ELF-1 (cell line): ENCODE data around the gene ZMIZ1.
"Not testable (repeated sequence)": the region's sequence is repeated elsewhere in the genome, so short reads cannot be mapped to it uniquely, and the experiment has no call there.

ENCODE experiments used
- DNase-seq: peaks from one replicate; pipeline ENCODE4 v3.0.0-alpha.2; 2016; ENCODE audit warnings: low read depth, low spot score

Gene ZMIZ1

GRCh38 chr10:79029478-79030390, 39.0 kb upstream of the ZMIZ1 start:
- DNase-seq = no peak

GRCh38 chr10:79030705-79031104, 38.1 kb upstream of the ZMIZ1 start:
- DNase-seq = no peak

- DNase-seq = no peak
Measured at GRCh38 chr10:79031723-79032122, 37.0 kb upstream of the ZMIZ1 start.

- DNase-seq = no peak
Measured at GRCh38 chr10:79034271-79034876, 34.4 kb upstream of the ZMIZ1 start.

- not testable (repeated sequence) for DNase-seq
Measured at GRCh38 chr10:79036416-79036815, 32.4 kb upstream of the ZMIZ1 start.

GRCh38 chr10:79038104-79038840, 30.5 kb upstream of the ZMIZ1 start:
- no peak for DNase-seq

GRCh38 chr10:79038841-79039201, 29.9 kb upstream of the ZMIZ1 start:
- DNase-seq = peak; percentile 77

GRCh38 chr10:79042639-79043411, 25.9 kb upstream of the ZMIZ1 start:
- DNase-seq = no peak

GRCh38 chr10:79044036-79044632, 24.6 kb upstream of the ZMIZ1 start:
- DNase-seq = no peak

GRCh38 chr10:79044846-79045245, 23.9 kb upstream of the ZMIZ1 start:
- no peak for DNase-seq

GRCh38 chr10:79045566-79046175, 23.1 kb upstream of the ZMIZ1 start:
- no peak for DNase-seq

- no peak for DNase-seq
Measured at GRCh38 chr10:79046326-79046725, 22.4 kb upstream of the ZMIZ1 start.

- no peak for DNase-seq
Measured at GRCh38 chr10:79046741-79047583, 21.8 kb upstream of the ZMIZ1 start.

GRCh38 chr10:79047584-79047874, 21.2 kb upstream of the ZMIZ1 start:
- no peak for DNase-seq

- no peak for DNase-seq
Measured at GRCh38 chr10:79047875-79048638, 20.7 kb upstream of the ZMIZ1 start.

- DNase-seq = no peak
Measured at GRCh38 chr10:79048639-79049550, 19.9 kb upstream of the ZMIZ1 start.

GRCh38 chr10:79049931-79050895, 18.6 kb upstream of the ZMIZ1 start:
- no peak for DNase-seq
